Natural killer cell (primary cell): Measurements from ENCODE around the gene GARIN5A. TPM values are rescaled to one million over a fixed set of nuclear protein-coding genes. Genes with fewer than 3 reads are reported as not detected.
"Not testable (repeated sequence)": the region's sequence is repeated elsewhere in the genome, so short reads cannot be mapped to it uniquely, and the experiment has no call there.

Source experiments
- ATAC-seq, 3 donors: fragments of 150-1000 bp in 2 of 3; fragments of 200-7000 bp in 1 of 3; cut with Tn5 transposase; 1 replicate in 1 of 3; 2 replicates in 2 of 3; pipeline ENCODE4 v1.10.0; 2021; ENCODE audit warnings: mild to moderate bottlenecking in 2 of 3, moderate library complexity in 2 of 3
- DNase-seq, 2 donors: peaks; one replicate each; pipeline versions ENCODE4 v3.0.0 to v3.0.0-alpha.2; 2013 to 2021; ENCODE audit warnings: mixed read lengths in 1 of 2
- H3K27ac ChIP-seq: one replicate; pipeline ENCODE4 v1.5.1; 2013; ENCODE audit warnings: mild to moderate bottlenecking, low read length
- H3K27me3 ChIP-seq: one replicate; pipeline ENCODE4 v1.6.1; 2013; ENCODE audit warnings: low read length; ENCODE audit not compliant: control insufficient read depth, insufficient read depth
- H3K36me3 ChIP-seq: one replicate; pipeline ENCODE4 v1.6.1; 2013; ENCODE audit warnings: low read length; ENCODE audit not compliant: control insufficient read depth, insufficient read depth
- H3K4me1 ChIP-seq: one replicate; pipeline ENCODE4 v1.6.1; 2013; ENCODE audit warnings: low read length; ENCODE audit not compliant: control insufficient read depth, insufficient read depth
- H3K4me3 ChIP-seq: one replicate; pipeline ENCODE4 v1.5.1; 2013; ENCODE audit warnings: low read length
- H3K9me3 ChIP-seq: one replicate; pipeline ENCODE4 v1.6.1; 2013; ENCODE audit warnings: low read length; ENCODE audit not compliant: control insufficient read depth, insufficient read depth
- H3K27ac Mint-ChIP-seq, 2 donors: one replicate each; pipeline ENCODE4 v1.8.0; 2022; ENCODE audit warnings: mild to moderate bottlenecking in 2 of 2, mixed read lengths in 2 of 2, moderate library complexity in 1 of 2
- H3K27me3 Mint-ChIP-seq, 2 donors: one replicate each; pipeline ENCODE4 v1.8.0; 2022; ENCODE audit warnings: low read depth in 2 of 2, mixed read lengths in 2 of 2
- H3K36me3 Mint-ChIP-seq: one replicate; pipeline ENCODE4 v1.8.0; 2022; ENCODE audit warnings: mixed read lengths
- H3K4me1 Mint-ChIP-seq, 2 donors: one replicate each; pipeline ENCODE4 v1.8.0; 2022; ENCODE audit warnings: mixed read lengths in 2 of 2
- H3K4me3 Mint-ChIP-seq: one replicate; pipeline ENCODE4 v1.8.0; 2022; ENCODE audit warnings: mild to moderate bottlenecking, moderate library complexity, mixed read lengths
- H3K9me3 Mint-ChIP-seq, 2 donors: one replicate each; pipeline ENCODE4 v1.8.0; 2022; ENCODE audit warnings: mixed read lengths in 2 of 2
- WGBS: methylation state at CpG from one replicate; pipeline ENCODE4 v1.1.7; 2013; ENCODE audit warnings: missing lambda C conversion rate; ENCODE audit not compliant: insufficient coverage; 5-methylcytosine and 5-hydroxymethylcytosine counted together
- intact Hi-C: fragments of 100-400 bp; cut with micrococcal nuclease; formaldehyde crosslinking; loops from one replicate; pipeline ENCODE4 v1.14.2; 2022
- total RNA-seq, 4 donors: library from RNA; stranded (reverse); fragments of 120-200 nt in 1 of 4; gene quantifications; one replicate each; pipeline versions ENCODE4 v1.2.3 to v1.2.4, GENCODE V29; 2013 to 2022
- TF ChIP-seq, protein P1 (sequence below): fragments of 200-600 bp; IDR thresholded peaks from one replicate; pipeline ENCODE4 v1.8.0; 2022; ENCODE audit warnings: antibody characterized with exemption

The GARIN5A gene
- total RNA-seq, 3 donors from 2014 or later (not counting 1 experiment from before 2014, with no cell fraction given) = 0.59 TPM; not detected in 2

DNA sequence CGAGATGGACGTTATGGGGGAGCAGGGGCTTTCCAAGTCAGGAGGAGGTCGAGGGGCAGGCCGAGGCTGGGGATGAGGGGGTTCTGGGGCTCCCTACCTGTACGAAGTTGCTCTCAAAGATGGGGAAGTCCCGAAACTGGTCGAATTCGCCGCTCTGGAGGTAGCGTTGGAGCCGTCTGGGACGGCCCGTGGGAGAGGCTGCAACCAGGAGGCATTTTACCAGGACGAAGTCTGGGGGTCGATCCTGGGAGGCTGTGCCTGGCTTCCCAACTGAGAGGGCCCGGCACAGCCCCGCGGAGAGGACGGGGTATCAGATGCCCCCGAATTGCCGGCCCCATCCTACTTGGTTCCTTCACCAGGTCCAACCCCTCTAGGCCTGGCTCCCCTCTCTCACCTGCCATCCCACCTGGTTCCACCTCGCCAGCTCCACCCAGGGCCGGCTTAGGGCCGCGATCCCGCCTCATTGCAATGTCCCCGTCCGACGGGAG, 868 bp downstream of the GARIN5A start:
- no peaks in the 10 kb centered on the region for H3K27me3 Mint-ChIP-seq
- intact Hi-C loops = loop anchor here (1.0 to 5.0 kb wide), 2 partner anchors 36 to 118 kb away; partner anchors contain the start of gene JOSD2
- no peaks in the 10 kb centered on the region for H3K9me3 Mint-ChIP-seq
- H3K4me1 Mint-ChIP-seq = peaks cover 25 to 42% of the 10 kb centered on the region in 2 donors
- H3K36me3 Mint-ChIP-seq = no peaks in the 10 kb centered on the region
- TF ChIP-seq, protein P1, sequence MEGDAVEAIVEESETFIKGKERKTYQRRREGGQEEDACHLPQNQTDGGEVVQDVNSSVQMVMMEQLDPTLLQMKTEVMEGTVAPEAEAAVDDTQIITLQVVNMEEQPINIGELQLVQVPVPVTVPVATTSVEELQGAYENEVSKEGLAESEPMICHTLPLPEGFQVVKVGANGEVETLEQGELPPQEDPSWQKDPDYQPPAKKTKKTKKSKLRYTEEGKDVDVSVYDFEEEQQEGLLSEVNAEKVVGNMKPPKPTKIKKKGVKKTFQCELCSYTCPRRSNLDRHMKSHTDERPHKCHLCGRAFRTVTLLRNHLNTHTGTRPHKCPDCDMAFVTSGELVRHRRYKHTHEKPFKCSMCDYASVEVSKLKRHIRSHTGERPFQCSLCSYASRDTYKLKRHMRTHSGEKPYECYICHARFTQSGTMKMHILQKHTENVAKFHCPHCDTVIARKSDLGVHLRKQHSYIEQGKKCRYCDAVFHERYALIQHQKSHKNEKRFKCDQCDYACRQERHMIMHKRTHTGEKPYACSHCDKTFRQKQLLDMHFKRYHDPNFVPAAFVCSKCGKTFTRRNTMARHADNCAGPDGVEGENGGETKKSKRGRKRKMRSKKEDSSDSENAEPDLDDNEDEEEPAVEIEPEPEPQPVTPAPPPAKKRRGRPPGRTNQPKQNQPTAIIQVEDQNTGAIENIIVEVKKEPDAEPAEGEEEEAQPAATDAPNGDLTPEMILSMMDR = no peak
- no peak for ATAC-seq
- H3K4me3 Mint-ChIP-seq = peak overlapping the region; percentile 99
- Histone ChIP-seq H3K36me3 (peaks cover 23% of the 10 kb centered on the region), H3K27me3 (no peaks in the 10 kb centered on the region), H3K4me1 (peaks cover 25% of the 10 kb centered on the region), H3K27ac (peak overlapping the region; percentile 76), H3K4me3 (peak overlapping the region; percentile 78), H3K9me3 (peaks cover 3% of the 10 kb centered on the region)
- peak overlapping the region; percentile 91 to 99 for H3K27ac Mint-ChIP-seq
- no peak for DNase-seq
- WGBS = 85% methylated on average over 29 of the region's 29 CpGs

DNA sequence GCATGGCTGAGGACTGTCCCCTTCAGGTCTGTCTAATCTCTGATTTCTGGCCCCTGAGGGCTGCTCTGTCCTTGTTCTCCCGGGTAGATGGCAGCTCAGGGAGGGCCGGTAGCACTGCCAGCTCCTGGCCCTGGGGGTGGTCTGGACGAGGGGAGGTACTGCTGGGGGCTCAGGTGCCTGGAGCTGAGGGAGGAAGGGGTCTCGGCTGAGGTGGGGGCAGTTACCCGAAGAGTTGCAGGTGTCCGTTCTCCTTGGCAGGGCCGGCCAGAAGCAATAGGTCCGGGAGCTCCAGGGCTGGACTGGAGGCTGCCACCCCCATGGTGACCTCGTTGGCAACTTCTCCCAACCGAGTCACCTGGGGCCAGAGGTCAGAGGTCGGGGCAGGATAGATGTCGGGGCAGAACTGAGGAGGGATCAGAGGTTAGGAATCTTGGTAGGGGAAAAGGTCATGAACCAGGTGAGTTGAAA, 1.5 kb downstream of the GARIN5A start:
- H3K4me1 Mint-ChIP-seq = peaks cover 25 to 42% of the 10 kb centered on the region in 2 donors
- 89% methylated on average over 12 of the region's 12 CpGs for WGBS
- no peak for DNase-seq
- no peaks in the 10 kb centered on the region for H3K9me3 Mint-ChIP-seq
- H3K27me3 ChIP-seq = no peaks in the 10 kb centered on the region
- no peak for ATAC-seq
- peak overlapping the region; percentile 99 for H3K4me3 Mint-ChIP-seq
- intact Hi-C loops = loop anchor here (5.0 kb wide), 1 partner anchor 118 kb away; no protein-coding TSS in a partner anchor
- peaks cover 16% of the 10 kb centered on the region for H3K36me3 ChIP-seq
- H3K4me1 ChIP-seq = peaks cover 25% of the 10 kb centered on the region
- peak overlapping the region; percentile 91 to 99 for H3K27ac Mint-ChIP-seq
- peak overlapping the region; percentile 76 for H3K27ac ChIP-seq
- H3K4me3 ChIP-seq = no peak overlapping the region
- no peaks in the 10 kb centered on the region for H3K27me3 Mint-ChIP-seq
- TF ChIP-seq, protein P1 = no peak
- H3K36me3 Mint-ChIP-seq = no peaks in the 10 kb centered on the region
- peaks cover 3% of the 10 kb centered on the region for H3K9me3 ChIP-seq

DNA sequence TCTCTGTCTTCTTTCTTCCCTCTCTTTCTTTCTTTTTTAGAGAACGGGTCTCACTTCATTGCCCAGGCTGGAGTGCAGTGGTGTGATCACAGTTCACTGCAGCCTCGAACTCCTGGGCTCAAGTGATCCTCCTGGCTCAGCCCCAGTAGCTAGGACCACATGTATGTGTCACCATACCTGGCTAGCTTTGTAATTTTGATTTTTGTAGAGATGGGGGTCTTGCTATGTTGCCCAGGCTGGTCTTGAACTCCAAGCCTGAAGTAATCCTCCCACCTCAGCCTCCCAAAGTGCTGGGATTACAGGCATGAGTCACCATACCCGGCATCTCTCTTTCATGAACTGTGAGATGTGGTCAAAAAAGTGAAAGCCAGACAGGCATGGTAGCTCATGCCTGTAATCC, 3.3 kb downstream of the GARIN5A start:
- H3K9me3 ChIP-seq, H3K27ac Mint-ChIP-seq, DNase-seq, H3K4me3 ChIP-seq, H3K4me3 Mint-ChIP-seq, ATAC-seq, H3K27me3 Mint-ChIP-seq, H3K27ac ChIP-seq, H3K36me3 ChIP-seq, H3K27me3 ChIP-seq, intact Hi-C loops, H3K36me3 Mint-ChIP-seq, H3K9me3 Mint-ChIP-seq: not testable (repeated sequence)
- 63% methylated on average over 3 of the region's 3 CpGs for WGBS
- peaks cover 20 to 36% of the 10 kb centered on the region in 2 donors for H3K4me1 Mint-ChIP-seq
- H3K4me1 ChIP-seq = peaks cover 23% of the 10 kb centered on the region

- ATAC-seq (no peak), DNase-seq (no peak)
- H3K27me3 ChIP-seq = no peaks in the 10 kb centered on the region
- H3K4me1 ChIP-seq = no peaks in the 10 kb centered on the region
- intact Hi-C loops = no loop called here
- no peaks in the 10 kb centered on the region for H3K36me3 Mint-ChIP-seq
- peaks cover 0 to 8% of the 10 kb centered on the region in 2 donors for H3K27me3 Mint-ChIP-seq
- H3K36me3 ChIP-seq = no peaks in the 10 kb centered on the region
- no peaks in the 10 kb centered on the region for H3K9me3 ChIP-seq
- H3K9me3 Mint-ChIP-seq = no peaks in the 10 kb centered on the region
- no peak overlapping the region for H3K27ac Mint-ChIP-seq
- H3K4me3 ChIP-seq = no peak overlapping the region
- WGBS = 87% methylated on average over 6 of the region's 6 CpGs
- TF ChIP-seq, protein P1 = no peak
- no peak overlapping the region for H3K4me3 Mint-ChIP-seq
- H3K27ac ChIP-seq = no peak overlapping the region
- H3K4me1 Mint-ChIP-seq = no peaks in the 10 kb centered on the region
Measured at GRCh38 chr19:50468818-50469217, 7.8 kb downstream of the GARIN5A start.
